Thyroid gland (tissue), 4 donors: Measurements from ENCODE around the gene LMO1. TPM values are rescaled to one million over a fixed set of nuclear protein-coding genes. Genes with fewer than 3 reads are reported as not detected.

Source experiments
- DNase-seq, 2 donors: peaks; one replicate each; pipeline ENCODE4 v3.0.0-alpha.2; 2019
- H3K27ac ChIP-seq, 3 donors: fragments of 200-600 bp; sonication (generic); 1 replicate in 2 of 3; 2 replicates in 1 of 3; pipeline ENCODE4 v1.5.1; 2016 to 2019; ENCODE audit warnings: mild to moderate bottlenecking in 1 of 3, moderate library complexity in 1 of 3
- H3K27me3 ChIP-seq: fragments of 200-600 bp; sonication (generic); one replicate; pipeline ENCODE4 v1.5.1; 2019
- H3K36me3 ChIP-seq, 2 donors: fragments of 200-600 bp; sonication (generic); one replicate each; pipeline ENCODE4 v1.5.1; 2016 to 2019
- H3K4me1 ChIP-seq, 2 donors: fragments of 200-600 bp; sonication (generic); one replicate each; pipeline ENCODE4 v1.5.1; 2017 to 2019
- H3K4me3 ChIP-seq, 3 donors: fragments of 200-600 bp; sonication (generic); replicated peaks in 1 of 3; 1 replicate in 2 of 3; 2 replicates in 1 of 3; pipeline ENCODE4 v1.5.1; 2016; ENCODE audit warnings: mild to moderate bottlenecking in 1 of 3
- H3K9me3 ChIP-seq: fragments of 200-600 bp; sonication (generic); one replicate; pipeline ENCODE4 v1.5.1; 2017
- CTCF ChIP-seq, 6 experiments: fragments of 200-600 bp in 3 of 6; fragments of 450-650 bp in 3 of 6; sonication (generic) in 3 of 6; IDR thresholded peaks; one replicate each; pipeline ENCODE4 v1.5.1; 2016 to 2019; ENCODE audit warnings: antibody characterized with exemption in 6 of 6, mild to moderate bottlenecking in 2 of 6, inconsistent platforms in 1 of 6, moderate library complexity in 1 of 6
- POLR2A ChIP-seq, 2 donors: fragments of 450-650 bp; IDR thresholded peaks; one replicate each; pipeline ENCODE4 v1.6.1; 2017; ENCODE audit warnings: antibody characterized with exemption in 2 of 2, mild to moderate bottlenecking in 2 of 2, moderate library complexity in 1 of 2
- WGBS, 2 donors: methylation state at CpG; one replicate each; pipeline ENCODE4 v1.1.5; 2017; 5-methylcytosine and 5-hydroxymethylcytosine counted together
- intact Hi-C: fragments of 100-400 bp; cut with DNase I; formaldehyde crosslinking; loops from one replicate; pipeline ENCODE4 v1.15.1; 2023
- total RNA-seq, 4 donors: library from RNA; depleted of rRNA; stranded (reverse); fragments of >200 nt; gene quantifications; one replicate each; pipeline ENCODE4 v1.2.3, GENCODE V29; 2016

Gene LMO1
- total RNA-seq, 4 donors from 2014 or later = 0.59 TPM; not detected in 3

DNA sequence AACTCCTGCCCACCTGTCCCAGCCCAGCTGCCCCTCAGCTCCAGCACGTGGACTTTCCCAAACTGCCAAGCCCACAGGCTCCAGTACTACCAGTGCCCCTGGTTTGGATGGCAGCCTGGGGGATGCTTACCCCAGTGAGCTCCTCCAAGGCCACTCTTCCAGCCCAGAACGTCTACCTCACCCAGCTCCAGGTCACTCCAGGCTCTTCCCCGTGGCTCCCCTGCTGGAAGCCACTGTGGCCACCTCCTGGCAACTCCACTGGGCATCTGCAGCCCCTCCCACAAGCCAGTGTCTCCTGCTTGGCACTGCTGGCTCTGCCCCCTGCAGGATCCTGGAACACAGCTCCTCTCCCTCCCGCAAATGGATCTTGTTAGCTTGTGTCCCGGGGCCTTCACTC is 29.3 kb downstream of the LMO1 start:
- TF ChIP-seq CTCF (IDR thresholded peaks at IDR 0.05) = no peak
- H3K36me3 ChIP-seq = no peaks in the 10 kb centered on the region

DNA sequence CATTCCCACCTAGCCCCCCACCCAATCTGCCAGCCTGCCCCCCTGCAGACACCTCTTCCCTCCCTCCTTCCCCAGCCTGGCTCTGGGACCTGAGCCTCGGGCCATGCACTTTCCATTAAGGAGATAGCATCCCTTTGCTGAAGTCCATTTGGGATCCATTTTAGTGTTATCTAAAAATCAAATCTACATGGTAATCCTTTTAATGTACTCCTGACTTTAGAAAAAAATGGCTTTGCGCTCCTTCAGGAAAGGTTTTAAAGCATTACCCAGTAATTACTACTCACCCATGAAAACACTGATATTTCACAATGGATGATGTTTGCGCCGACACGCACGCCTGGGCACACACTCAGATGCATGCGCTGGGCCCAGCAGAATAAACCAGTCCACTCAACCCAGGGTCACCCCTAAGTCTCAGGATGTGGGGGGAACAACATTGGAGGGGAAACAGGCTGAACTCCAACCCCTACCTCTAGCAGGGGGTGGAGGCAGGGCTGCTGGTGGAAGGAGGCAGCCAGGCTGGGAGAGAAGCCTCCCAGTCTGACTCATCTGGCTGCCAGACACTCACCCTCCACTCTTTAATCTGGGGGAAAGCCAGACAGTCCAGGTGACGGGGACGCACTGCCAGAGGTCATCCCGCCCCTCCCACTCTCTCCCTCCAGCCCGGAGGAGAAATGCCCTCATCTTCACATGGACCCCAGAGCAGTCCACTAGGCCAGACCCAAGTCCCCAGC is 29.8 kb downstream of the LMO1 start:
- no peaks in the 10 kb centered on the region for H3K27me3 ChIP-seq
- no peak overlapping the region for H3K4me3 ChIP-seq
- no peaks in the 10 kb centered on the region for H3K9me3 ChIP-seq
- peaks cover 40 to 43% of the 10 kb centered on the region in 2 donors for H3K4me1 ChIP-seq
- intact Hi-C loops = no loop called here
- TF ChIP-seq CTCF (IDR thresholded peaks at IDR 0.05) (no peak), POLR2A (IDR thresholded peaks at IDR 0.05) (no peak)
- no peaks in the 10 kb centered on the region for H3K36me3 ChIP-seq
- peak overlapping the region; percentile 24 to 73 (median 66) for H3K27ac ChIP-seq
- 63 to 64% methylated on average over 7 to 11 of the region's 11 CpGs for WGBS, 2 donors
- DNase-seq = peak; percentile 56 to 80

More for the DNA sequence above, 29.3 kb downstream of the LMO1 start:
- no peaks in the 10 kb centered on the region for H3K27me3 ChIP-seq
- no peaks in the 10 kb centered on the region for H3K9me3 ChIP-seq
- intact Hi-C loops = no loop called here
- WGBS, 2 donors = 68 to 87% methylated on average over 2 to 5 of the region's 5 CpGs
- peaks cover 38% of the 10 kb centered on the region in 2 donors for H3K4me1 ChIP-seq
- peak in 1 of 2 donors; percentile 26 for DNase-seq
- peak overlapping the region; percentile 24 to 73 (median 66) for H3K27ac ChIP-seq
- no peak overlapping the region for H3K4me3 ChIP-seq

GRCh38 chr11:8232849-8233606 is 30.6 kb downstream of the LMO1 start:
- TF ChIP-seq POLR2A (IDR thresholded peaks at IDR 0.05) (no peak), CTCF (IDR thresholded peaks at IDR 0.05) (no peak)
- 76 to 78% methylated on average over 7 of the region's 9 CpGs for WGBS, 2 donors
- Histone ChIP-seq H3K36me3 (no peaks in the 10 kb centered on the region), H3K27ac (peak overlapping the region; percentile 10 to 69 (median 66)), H3K9me3 (no peaks in the 10 kb centered on the region), H3K4me3 (no peak overlapping the region), H3K27me3 (no peaks in the 10 kb centered on the region), H3K4me1 (peaks cover 40 to 44% of the 10 kb centered on the region in 2 donors)
- no peak for DNase-seq
- intact Hi-C loops = no loop called here

DNA sequence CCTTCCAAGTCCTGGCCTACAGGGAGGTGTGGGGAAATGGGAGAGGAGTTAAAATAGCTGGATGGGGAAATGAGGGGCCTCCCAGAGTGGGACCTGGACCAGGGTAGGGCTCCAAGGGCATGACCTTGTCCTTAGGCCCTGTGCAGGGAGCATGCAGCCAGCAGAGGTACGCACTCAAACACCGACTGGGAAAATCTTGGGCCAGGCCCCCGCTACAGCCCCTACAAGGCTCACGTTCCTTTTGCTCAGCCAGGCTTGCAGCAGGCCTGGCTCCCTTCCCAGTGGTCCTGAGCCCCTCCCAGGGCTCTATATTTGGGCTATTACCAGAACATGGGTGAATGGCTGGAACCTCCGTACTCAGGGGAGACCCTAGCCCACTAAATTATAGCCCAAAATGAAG is 31.3 kb downstream of the LMO1 start:
- Histone ChIP-seq H3K9me3 (no peaks in the 10 kb centered on the region), H3K27ac (peak overlapping the region; percentile 29 to 69 (median 66)), H3K27me3 (no peaks in the 10 kb centered on the region), H3K4me3 (no peak overlapping the region), H3K36me3 (no peaks in the 10 kb centered on the region), H3K4me1 (peaks cover 40 to 44% of the 10 kb centered on the region in 2 donors)
- intact Hi-C loops = no loop called here
- TF ChIP-seq CTCF (IDR thresholded peaks at IDR 0.05) = no peak
- TF ChIP-seq POLR2A (IDR thresholded peaks at IDR 0.05) = no peak
- peak; percentile 25 to 64 for DNase-seq
- 47 to 49% methylated on average over 5 of the region's 5 CpGs for WGBS, 2 donors

DNA sequence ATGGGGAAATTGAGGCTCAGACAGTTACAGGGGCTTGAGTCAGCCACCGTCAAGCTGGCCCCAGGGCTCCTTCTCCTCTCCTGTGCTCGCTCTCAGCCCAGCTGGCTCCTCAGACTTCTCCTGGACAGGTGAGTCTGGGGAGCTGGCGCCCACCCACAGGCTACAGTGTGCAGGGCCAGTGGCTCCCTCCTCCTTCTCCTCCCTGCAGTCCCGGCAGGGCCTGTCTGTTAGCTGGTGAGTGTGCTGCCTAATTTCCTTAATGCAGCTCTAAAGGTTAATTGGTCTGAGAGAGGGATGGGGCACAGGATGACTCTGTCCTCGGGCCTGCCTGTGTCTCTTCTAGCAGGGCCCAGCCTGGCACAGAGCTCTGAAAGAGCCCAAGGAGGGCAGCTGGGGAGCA is 31.7 kb downstream of the LMO1 start:
- Histone ChIP-seq H3K4me3 (no peak overlapping the region), H3K27me3 (no peaks in the 10 kb centered on the region), H3K9me3 (no peaks in the 10 kb centered on the region), H3K27ac (peak overlapping the region; percentile 29 to 69 (median 66)), H3K36me3 (no peaks in the 10 kb centered on the region), H3K4me1 (peaks cover 40 to 44% of the 10 kb centered on the region in 2 donors)
- 62 to 73% methylated on average over 4 to 5 of the region's 5 CpGs for WGBS, 2 donors
- TF ChIP-seq CTCF (IDR thresholded peaks at IDR 0.05) (no peak), POLR2A (IDR thresholded peaks at IDR 0.05) (no peak)
- intact Hi-C loops = no loop called here
- peak; percentile 39 to 57 for DNase-seq
